ENCODE data around the gene KRTAP3-2.

DNA sequence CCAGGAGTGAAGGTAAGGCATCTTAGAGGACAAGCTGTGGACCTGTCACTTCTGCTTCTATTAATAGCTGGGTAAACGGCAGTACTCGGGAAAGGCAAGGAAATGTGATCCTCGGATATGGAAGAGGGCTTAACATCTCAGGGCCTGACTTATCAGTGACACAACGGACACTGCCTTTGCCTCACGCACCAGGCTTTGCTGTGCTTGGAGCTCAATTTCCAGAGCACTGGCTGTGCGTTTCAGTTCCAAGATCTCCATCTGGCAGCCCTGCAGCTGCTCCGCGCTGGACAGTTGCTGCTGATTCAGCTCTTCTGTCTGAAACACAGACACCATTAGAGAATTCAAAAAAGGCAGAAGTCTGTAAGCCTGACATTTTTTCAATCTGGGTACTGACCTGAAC is 19.1 kb downstream of the KRTAP3-2 start:
- TF ChIP-seq EZH2 (IDR thresholded peaks at IDR 0.05; ENCODE audit: insufficient read depth, poor library complexity, severe bottlenecking) (no peak), EZH2phosphoT487 (IDR thresholded peaks at IDR 0.05; ENCODE audit: insufficient read depth, low read depth) (no peak)

All from GM23248 (cell line).